Calu3 (cell line): ENCODE measurements around the gene GSX2. TPM values are rescaled to one million over a fixed set of nuclear protein-coding genes. Genes with fewer than 3 reads are reported as not detected.
"Not testable (repeated sequence)": the region's sequence is repeated elsewhere in the genome, so short reads cannot be mapped to it uniquely, and the experiment has no call there.

Experiments
- Bru-seq: library from RNA; stranded (reverse); fragments of 400-500 nt; gene quantifications from one replicate; lab custom pipeline; 2021; lab: Mats Ljungman, UMichigan
- BruChase-seq, 2 experiments: library from RNA; stranded (reverse); fragments of 400-500 nt; gene quantifications; one replicate each; lab custom pipeline; 2021; lab: Mats Ljungman, UMichigan
- BruUV-seq: library from RNA; stranded (reverse); fragments of 400-500 nt; replicated peaks from 2 replicates; lab custom pipeline; 2021; lab: Mats Ljungman, UMichigan
- CTCF ChIA-PET: fragments of 300-600 bp; sonication (Branson Sonifier 250); formaldehyde crosslinking; loops from one replicate; lab custom pipeline; 2022; ENCODE audit warnings: antibody characterized with exemption; lab: Charles Lee
- DNase-seq: peaks from one replicate; pipeline ENCODE4 v3.0.0; 2022
- H3K27ac Mint-ChIP-seq: one replicate; pipeline ENCODE4 v1.8.0; 2022; ENCODE audit warnings: mixed read lengths; ENCODE audit not compliant: unreplicated experiment
- H3K27me3 Mint-ChIP-seq: one replicate; pipeline ENCODE4 v1.8.0; 2022; ENCODE audit warnings: mixed read lengths; ENCODE audit not compliant: unreplicated experiment
- H3K36me3 Mint-ChIP-seq: one replicate; pipeline ENCODE4 v1.8.0; 2022; ENCODE audit warnings: mild to moderate bottlenecking, moderate library complexity, mixed read lengths; ENCODE audit not compliant: insufficient read depth, unreplicated experiment
- H3K4me1 Mint-ChIP-seq: one replicate; pipeline ENCODE4 v1.8.0; 2022; ENCODE audit warnings: mild to moderate bottlenecking, low read depth, mixed read lengths; ENCODE audit not compliant: unreplicated experiment
- H3K4me3 Mint-ChIP-seq: one replicate; pipeline ENCODE4 v1.8.0; 2022; ENCODE audit warnings: mild to moderate bottlenecking, low read depth, moderate library complexity, mixed read lengths; ENCODE audit not compliant: unreplicated experiment
- H3K9me3 Mint-ChIP-seq: one replicate; pipeline ENCODE4 v1.8.0; 2022; ENCODE audit warnings: low read depth, mixed read lengths; ENCODE audit not compliant: unreplicated experiment
- CTCF ChIP-seq: fragments of 200-600 bp; IDR thresholded peaks from one replicate; pipeline ENCODE4 v1.8.0; 2022; ENCODE audit warnings: antibody characterized with exemption; ENCODE audit not compliant: unreplicated experiment
- intact Hi-C: fragments of 100-400 bp; cut with micrococcal nuclease; formaldehyde crosslinking; loops from one replicate; pipeline ENCODE4 v1.10.0; 2022; ENCODE audit not compliant: unreplicated experiment
- long read RNA-seq: library from polyadenylated mRNA; stranded (forward); transcript quantifications from one replicate; pipeline ENCODE4 v2.0.0, GENCODE V29; 2022
- total RNA-seq: library from RNA; stranded (reverse); gene quantifications from 2 replicates; pipeline ENCODE4 v1.2.3, GENCODE V29; 2022

Gene GSX2
- total RNA-seq: not detected in 2 replicates
- not detected for Bru-seq, nascent RNA
- not detected for BruChase-seq, experiment 1, labeled RNA remaining after a 6-hour chase
- not detected for BruChase-seq, experiment 2, labeled RNA remaining after a 2-hour chase
- long read RNA-seq: 0 reads

GRCh38 chr4:54099748-54100574 lies at the start of gene GSX2:
Gene GSX2 (plus strand): TSS chr4:54100163. CDS start chr4:54100345, 182 bp downstream.
- CTCF ChIA-PET: interaction anchor here (0.7 kb wide), 1 partner anchor 59 kb away, joined by 4 read pairs; no protein-coding TSS in a partner anchor
- peak; percentile 9 for DNase-seq
- H3K36me3 Mint-ChIP-seq: no peaks in the 10 kb centered on the region
- H3K9me3 Mint-ChIP-seq: no peaks in the 10 kb centered on the region
- H3K27me3 Mint-ChIP-seq: peaks cover 86% of the 10 kb centered on the region
- H3K4me3 Mint-ChIP-seq: peak within 1 kb of the TSS; percentile 50
- H3K27ac Mint-ChIP-seq: no peak within 1 kb of the TSS
- intact Hi-C loops: no loop called here
- peaks cover 5% of the 10 kb centered on the region for H3K4me1 Mint-ChIP-seq
- no TSS peak for BruUV-seq
- no peak for TF ChIP-seq CTCF

- BruUV-seq: no TSS peak
These were observed 49.6 kb upstream of the GSX2 start for GRCh38 chr4:54050214-54050904.

GRCh38 chr4:54053322-54053721 lies 46.6 kb upstream of the GSX2 start:
- intact Hi-C loops, H3K27me3 Mint-ChIP-seq, H3K9me3 Mint-ChIP-seq, H3K4me3 Mint-ChIP-seq, H3K36me3 Mint-ChIP-seq, BruUV-seq, DNase-seq, H3K27ac Mint-ChIP-seq: not testable (repeated sequence)
- CTCF ChIA-PET: interaction anchor here (0.6 kb wide), 1 partner anchor 91 kb away, joined by 3 read pairs; no protein-coding TSS in a partner anchor
- H3K4me1 Mint-ChIP-seq: peaks cover 40% of the 10 kb centered on the region

More at GRCh38 chr4:54050214-54050904, 49.6 kb upstream of the GSX2 start:
- no peaks in the 10 kb centered on the region for H3K9me3 Mint-ChIP-seq
- H3K4me3 Mint-ChIP-seq: no peak overlapping the region
- no peak for TF ChIP-seq CTCF
- peaks cover 30% of the 10 kb centered on the region for H3K4me1 Mint-ChIP-seq
- intact Hi-C loops: no loop called here
- no peak for DNase-seq
- H3K36me3 Mint-ChIP-seq: no peaks in the 10 kb centered on the region
- H3K27me3 Mint-ChIP-seq: no peaks in the 10 kb centered on the region
- CTCF ChIA-PET: no interaction called here
- H3K27ac Mint-ChIP-seq: no peak overlapping the region

GRCh38 chr4:54054501-54054900 lies 45.5 kb upstream of the GSX2 start:
- H3K4me1 Mint-ChIP-seq: peaks cover 36% of the 10 kb centered on the region
- no peaks in the 10 kb centered on the region for H3K36me3 Mint-ChIP-seq
- H3K27me3 Mint-ChIP-seq: no peaks in the 10 kb centered on the region
- intact Hi-C loops: no loop called here
- CTCF ChIA-PET: no interaction called here
- no peak overlapping the region for H3K4me3 Mint-ChIP-seq
- H3K27ac Mint-ChIP-seq: no peak overlapping the region
- no peaks in the 10 kb centered on the region for H3K9me3 Mint-ChIP-seq
- no peak for DNase-seq
- no peak for TF ChIP-seq CTCF
- no TSS peak for BruUV-seq
